ENCODE data around the gene URI1.

- TF ChIP-seq EZH2 (IDR thresholded peaks at IDR 0.05; ENCODE audit: insufficient read depth, poor library complexity, severe bottlenecking) (no peak), EZH2phosphoT487 (IDR thresholded peaks at IDR 0.05; ENCODE audit: insufficient read depth, low read depth) (no peak)
Measured at GRCh38 chr19:29893606-29894284, 48.3 kb upstream of the URI1 start.

All from GM23248 (cell line).